Epithelial cell of esophagus (primary cell): ENCODE data around the gene CRHR1.
"Not testable (repeated sequence)": the region's sequence is repeated elsewhere in the genome, so short reads cannot be mapped to it uniquely, and the experiment has no call there.

ENCODE experiments used
- DNase-seq: peaks from one replicate; pipeline ENCODE4 v3.0.0; 2010; ENCODE audit warnings: low read depth
- H3K4me3 ChIP-seq: 2 replicates; pipeline ENCODE4 v1.5.1; 2011; ENCODE audit warnings: mild to moderate bottlenecking, low read length, control low read depth
- TF ChIP-seq, protein P1 (sequence below): IDR thresholded peaks from 2 replicates; pipeline ENCODE4 v1.5.1; 2011; ENCODE audit warnings: low read depth, mild to moderate bottlenecking, low read length, control low read depth, inconsistent platforms; ENCODE audit not compliant: insufficient read depth; ENCODE audit errors: missing control alignments

The CRHR1 gene

DNA sequence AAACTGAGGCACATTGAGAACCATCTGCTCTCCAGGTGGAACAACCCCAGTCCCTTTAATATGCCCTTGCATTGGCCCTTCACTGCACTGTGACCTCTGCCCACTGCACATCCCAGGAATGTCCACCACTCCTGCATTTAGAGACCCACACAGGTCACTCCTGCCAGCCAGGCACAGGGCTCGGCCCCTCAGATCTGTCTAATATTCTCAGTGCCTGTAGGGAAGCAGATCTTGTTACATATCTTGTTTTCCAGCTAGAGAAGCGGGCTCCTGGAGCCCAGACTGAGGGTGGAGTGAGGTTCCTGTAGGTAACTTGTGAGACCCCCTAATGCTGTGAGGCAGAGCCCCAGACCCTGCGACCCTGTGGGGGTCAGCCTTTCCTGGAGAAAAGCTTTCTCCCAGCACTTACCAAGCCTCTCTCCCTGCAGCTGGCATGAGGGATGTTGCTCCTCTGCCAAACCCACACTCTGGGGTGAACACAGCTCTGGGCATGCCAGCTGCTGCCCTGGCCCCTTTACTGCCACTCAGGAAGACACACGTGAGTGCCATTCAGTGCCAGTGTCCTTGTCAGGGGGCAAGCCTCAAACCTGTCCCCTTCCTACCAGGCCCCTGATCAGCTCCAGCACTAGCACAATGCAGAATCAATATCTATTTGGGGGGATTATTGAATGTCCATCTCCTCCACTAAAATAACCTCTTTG is 40.3 kb upstream of the CRHR1 start:
- no peak overlapping the region for H3K4me3 ChIP-seq
- TF ChIP-seq, protein P1, sequence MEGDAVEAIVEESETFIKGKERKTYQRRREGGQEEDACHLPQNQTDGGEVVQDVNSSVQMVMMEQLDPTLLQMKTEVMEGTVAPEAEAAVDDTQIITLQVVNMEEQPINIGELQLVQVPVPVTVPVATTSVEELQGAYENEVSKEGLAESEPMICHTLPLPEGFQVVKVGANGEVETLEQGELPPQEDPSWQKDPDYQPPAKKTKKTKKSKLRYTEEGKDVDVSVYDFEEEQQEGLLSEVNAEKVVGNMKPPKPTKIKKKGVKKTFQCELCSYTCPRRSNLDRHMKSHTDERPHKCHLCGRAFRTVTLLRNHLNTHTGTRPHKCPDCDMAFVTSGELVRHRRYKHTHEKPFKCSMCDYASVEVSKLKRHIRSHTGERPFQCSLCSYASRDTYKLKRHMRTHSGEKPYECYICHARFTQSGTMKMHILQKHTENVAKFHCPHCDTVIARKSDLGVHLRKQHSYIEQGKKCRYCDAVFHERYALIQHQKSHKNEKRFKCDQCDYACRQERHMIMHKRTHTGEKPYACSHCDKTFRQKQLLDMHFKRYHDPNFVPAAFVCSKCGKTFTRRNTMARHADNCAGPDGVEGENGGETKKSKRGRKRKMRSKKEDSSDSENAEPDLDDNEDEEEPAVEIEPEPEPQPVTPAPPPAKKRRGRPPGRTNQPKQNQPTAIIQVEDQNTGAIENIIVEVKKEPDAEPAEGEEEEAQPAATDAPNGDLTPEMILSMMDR: no peak
- DNase-seq: no peak

DNA sequence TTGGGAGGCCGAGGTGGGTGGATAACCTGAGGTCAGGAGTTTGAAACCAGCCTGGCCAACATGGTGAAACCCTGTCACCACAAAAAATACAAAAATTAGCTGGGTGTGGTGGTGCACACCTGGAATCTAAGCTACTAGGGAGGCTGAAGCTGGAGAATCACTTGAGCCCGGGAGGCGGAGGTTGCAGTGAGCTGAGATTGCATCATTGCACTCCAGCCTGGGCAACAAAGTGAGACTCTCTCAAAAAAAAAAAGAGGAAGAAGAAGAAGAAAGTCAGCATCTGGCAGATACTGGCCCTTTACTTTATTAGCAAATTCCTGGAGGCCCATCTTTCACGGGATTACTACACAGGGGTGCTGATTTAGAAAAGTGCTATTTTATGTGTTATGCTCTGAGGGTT is 39.3 kb upstream of the CRHR1 start:
- not testable (repeated sequence) for H3K4me3 ChIP-seq

DNA sequence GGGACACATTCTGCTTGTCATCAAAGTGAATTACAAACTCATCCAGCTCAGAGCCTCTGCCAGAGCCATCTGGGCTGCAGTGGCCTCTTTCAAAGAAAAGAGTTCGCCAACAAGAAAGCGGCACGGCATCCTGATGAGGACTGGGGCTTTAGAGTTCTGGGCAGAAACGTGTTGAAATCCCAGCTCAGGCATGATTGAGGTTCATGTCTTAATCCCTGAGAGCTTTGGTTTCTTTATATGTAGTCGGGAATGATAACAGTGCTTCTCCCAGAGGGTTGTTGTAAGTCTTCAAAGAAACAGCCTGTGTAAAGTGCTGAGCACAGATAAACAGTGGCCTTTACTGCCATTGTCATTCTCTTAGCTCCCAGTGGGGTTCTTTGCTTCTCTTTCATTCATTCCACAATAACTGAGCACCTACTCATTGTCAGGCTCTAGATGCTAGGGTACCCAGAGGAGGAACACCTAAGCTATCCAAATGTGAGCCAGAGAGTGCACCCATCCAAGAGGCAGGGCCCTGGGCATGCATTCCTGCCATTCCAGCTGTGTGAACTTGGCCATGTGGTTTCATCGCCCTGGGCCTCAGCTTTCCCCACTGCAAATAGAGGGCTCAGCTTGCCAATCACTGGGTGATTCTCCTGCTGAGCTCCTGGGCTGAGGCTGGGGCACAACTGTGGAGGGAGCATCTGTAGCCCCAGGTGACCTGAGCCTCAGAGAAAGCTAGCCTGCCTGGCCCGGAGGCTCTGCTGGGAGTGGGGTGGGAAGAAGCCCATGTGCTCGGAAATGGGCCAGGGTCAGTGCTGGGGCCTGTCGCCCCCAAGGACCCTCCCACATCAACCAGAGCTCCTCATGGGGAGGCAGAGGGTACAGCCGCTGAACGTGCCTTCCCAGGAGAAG is 38.3 kb upstream of the CRHR1 start:
- no peak for DNase-seq

More for the DNA sequence above, 39.3 kb upstream of the CRHR1 start:
- DNase-seq: not testable (repeated sequence)

DNA sequence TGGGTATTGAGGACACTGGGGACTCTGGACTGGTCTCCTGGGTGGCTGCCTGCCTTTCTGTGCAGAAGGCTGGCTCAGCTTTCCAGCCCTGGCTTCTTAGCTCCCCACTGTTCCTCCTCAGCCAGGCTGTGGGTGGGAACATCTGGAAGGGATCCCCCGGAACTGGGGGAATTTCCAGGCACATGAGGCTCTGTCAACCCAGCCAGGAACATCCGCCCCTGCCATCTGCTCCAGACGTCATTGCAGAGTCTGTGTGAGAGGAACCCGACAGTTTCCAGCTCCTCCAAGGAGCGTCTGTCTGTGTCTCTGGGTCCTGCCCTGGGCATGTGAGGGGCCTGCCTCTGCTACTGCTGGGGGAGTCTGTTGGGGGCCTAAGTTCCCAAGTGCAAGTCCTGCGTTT is 36.2 kb upstream of the CRHR1 start:
- TF ChIP-seq, protein P1: no peak
- no peak for DNase-seq
- no peak overlapping the region for H3K4me3 ChIP-seq

More for the DNA sequence above, 38.3 kb upstream of the CRHR1 start:
- TF ChIP-seq, protein P1: no peak
- H3K4me3 ChIP-seq: no peak overlapping the region

DNA sequence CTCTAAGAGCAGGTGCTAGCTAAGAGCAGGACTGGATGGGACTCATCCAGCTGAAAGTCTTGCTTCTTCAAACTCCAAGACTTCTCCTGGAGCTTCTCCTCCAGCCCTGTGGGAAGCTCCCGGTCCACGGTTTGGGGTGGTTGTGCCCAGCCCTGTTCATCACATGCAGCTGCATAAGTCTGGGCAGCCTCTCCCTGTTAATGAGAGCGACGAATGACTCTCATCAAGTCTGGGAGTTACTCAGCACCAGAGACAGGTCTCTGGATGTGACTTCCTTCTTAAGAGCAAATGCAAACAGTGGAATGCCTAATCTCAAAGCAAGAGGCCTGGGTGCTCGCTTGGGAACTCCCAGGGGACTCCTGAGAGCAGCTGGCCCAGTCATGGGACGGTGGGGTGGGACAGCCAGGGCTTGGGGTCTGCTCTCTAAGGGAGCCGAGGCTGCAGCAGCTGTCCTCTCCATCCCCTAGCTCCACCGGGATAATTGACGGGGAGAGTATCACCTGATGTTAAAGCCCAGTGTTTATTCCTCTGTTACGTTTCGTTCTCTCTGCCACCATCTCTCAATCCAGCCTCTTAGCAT is 35.3 kb upstream of the CRHR1 start:
- TF ChIP-seq, protein P1: no peak
- no peak overlapping the region for H3K4me3 ChIP-seq
- peak; percentile 6 for DNase-seq

DNA sequence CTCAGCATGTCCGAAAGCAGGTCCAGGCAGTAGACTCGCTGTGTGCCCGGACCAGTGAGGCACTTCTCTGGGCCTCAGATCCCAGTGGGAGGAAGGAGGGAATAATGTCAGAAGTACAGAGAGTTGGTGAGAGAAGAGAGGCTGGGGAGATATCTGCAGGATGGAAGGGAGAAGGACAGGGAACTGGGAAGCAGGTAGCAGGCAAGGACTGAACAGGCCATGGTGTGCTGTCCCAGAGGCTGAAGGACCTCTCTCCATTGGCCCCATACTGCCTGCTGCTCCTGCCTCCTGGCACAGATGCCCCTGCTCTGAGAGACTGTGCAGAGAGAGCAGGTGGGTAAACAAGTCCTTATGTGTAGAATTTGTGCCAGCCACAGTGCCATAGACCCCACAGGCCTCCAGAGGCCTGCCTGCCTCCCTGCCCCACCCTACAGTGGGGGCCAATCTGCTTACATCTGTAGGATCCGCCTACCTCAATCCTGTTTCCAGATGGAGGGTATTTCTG is 34.2 kb upstream of the CRHR1 start:
- H3K4me3 ChIP-seq: no peak overlapping the region
- no peak for DNase-seq
- TF ChIP-seq, protein P1: no peak
